Osteocyte (in vitro differentiated cells): ENCODE measurements around the gene TMEM95. TPM values are rescaled to one million over a fixed set of nuclear protein-coding genes. Genes with fewer than 3 reads are reported as not detected.

ENCODE experiments used
- DNase-seq: peaks from one replicate; pipeline ENCODE4 v3.0.0; 2021; ENCODE audit warnings: mixed read lengths; ENCODE audit not compliant: unreplicated experiment; ENCODE audit errors: extremely low spot score
- H3K27ac Mint-ChIP-seq: one replicate; pipeline ENCODE4 v1.8.0; 2021; ENCODE audit warnings: mild to moderate bottlenecking, mixed read lengths; ENCODE audit not compliant: unreplicated experiment
- H3K27me3 Mint-ChIP-seq: one replicate; pipeline ENCODE4 v1.8.0; 2021; ENCODE audit warnings: mixed read lengths; ENCODE audit not compliant: unreplicated experiment
- H3K36me3 Mint-ChIP-seq: one replicate; pipeline ENCODE4 v1.8.0; 2021; ENCODE audit warnings: mixed read lengths; ENCODE audit not compliant: unreplicated experiment
- H3K4me1 Mint-ChIP-seq: one replicate; pipeline ENCODE4 v1.8.0; 2021; ENCODE audit warnings: mixed read lengths; ENCODE audit not compliant: unreplicated experiment
- H3K4me3 Mint-ChIP-seq: one replicate; pipeline ENCODE4 v1.8.0; 2021; ENCODE audit warnings: mild to moderate bottlenecking, moderate library complexity, mixed read lengths; ENCODE audit not compliant: unreplicated experiment
- H3K9me3 Mint-ChIP-seq: one replicate; pipeline ENCODE4 v1.8.0; 2021; ENCODE audit warnings: mixed read lengths; ENCODE audit not compliant: unreplicated experiment
- CTCF ChIP-seq: fragments of 200-600 bp; sonication (generic); IDR thresholded peaks from 2 replicates; pipeline ENCODE4 v1.5.0; 2021; ENCODE audit warnings: antibody characterized with exemption, mild to moderate bottlenecking, moderate library complexity
- total RNA-seq: library from RNA; stranded (reverse); gene quantifications from 2 replicates; pipeline ENCODE4 v1.2.1, GENCODE V29; 2021

TMEM95 gene
- total RNA-seq, 1 donor from 2014 or later = not detected

GRCh38 chr17:7398612-7399011 lies 43.7 kb downstream of the TMEM95 start:
- no peaks in the 10 kb centered on the region for H3K27me3 Mint-ChIP-seq
- no peak overlapping the region for H3K4me3 Mint-ChIP-seq
- no peak for TF ChIP-seq CTCF
- no peaks in the 10 kb centered on the region for H3K36me3 Mint-ChIP-seq
- no peak for DNase-seq
- no peak overlapping the region for H3K27ac Mint-ChIP-seq
- H3K9me3 Mint-ChIP-seq = no peaks in the 10 kb centered on the region
- peaks cover 18% of the 10 kb centered on the region for H3K4me1 Mint-ChIP-seq

GRCh38 chr17:7403043-7403726 lies 48.2 kb downstream of the TMEM95 start:
- Mint-ChIP-seq H3K4me3 (peak overlapping the region; percentile 83), H3K9me3 (no peaks in the 10 kb centered on the region), H3K36me3 (no peaks in the 10 kb centered on the region), H3K27ac (peak overlapping the region; percentile 90), H3K4me1 (peaks cover 27% of the 10 kb centered on the region), H3K27me3 (no peaks in the 10 kb centered on the region)
- TF ChIP-seq CTCF = no peak
- no peak for DNase-seq

DNA sequence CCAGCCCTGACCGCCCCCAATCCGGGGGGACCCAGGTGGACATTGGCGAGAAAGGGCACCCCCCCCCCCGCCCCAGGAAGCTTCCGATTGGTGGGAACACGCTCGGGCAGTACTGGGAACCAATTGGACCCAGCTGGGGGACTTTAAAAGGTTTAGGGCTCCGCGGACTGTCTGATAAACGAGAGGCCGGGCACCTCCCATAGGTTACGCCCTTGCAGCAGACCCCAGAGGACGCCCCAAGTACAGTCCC lies 48.7 kb downstream of the TMEM95 start:
- H3K27ac Mint-ChIP-seq = peak overlapping the region; percentile 90
- no peak for DNase-seq
- H3K4me1 Mint-ChIP-seq = peaks cover 27% of the 10 kb centered on the region
- no peaks in the 10 kb centered on the region for H3K36me3 Mint-ChIP-seq
- H3K27me3 Mint-ChIP-seq = no peaks in the 10 kb centered on the region
- TF ChIP-seq CTCF = no peak
- H3K4me3 Mint-ChIP-seq = peak overlapping the region; percentile 83
- no peaks in the 10 kb centered on the region for H3K9me3 Mint-ChIP-seq

DNA sequence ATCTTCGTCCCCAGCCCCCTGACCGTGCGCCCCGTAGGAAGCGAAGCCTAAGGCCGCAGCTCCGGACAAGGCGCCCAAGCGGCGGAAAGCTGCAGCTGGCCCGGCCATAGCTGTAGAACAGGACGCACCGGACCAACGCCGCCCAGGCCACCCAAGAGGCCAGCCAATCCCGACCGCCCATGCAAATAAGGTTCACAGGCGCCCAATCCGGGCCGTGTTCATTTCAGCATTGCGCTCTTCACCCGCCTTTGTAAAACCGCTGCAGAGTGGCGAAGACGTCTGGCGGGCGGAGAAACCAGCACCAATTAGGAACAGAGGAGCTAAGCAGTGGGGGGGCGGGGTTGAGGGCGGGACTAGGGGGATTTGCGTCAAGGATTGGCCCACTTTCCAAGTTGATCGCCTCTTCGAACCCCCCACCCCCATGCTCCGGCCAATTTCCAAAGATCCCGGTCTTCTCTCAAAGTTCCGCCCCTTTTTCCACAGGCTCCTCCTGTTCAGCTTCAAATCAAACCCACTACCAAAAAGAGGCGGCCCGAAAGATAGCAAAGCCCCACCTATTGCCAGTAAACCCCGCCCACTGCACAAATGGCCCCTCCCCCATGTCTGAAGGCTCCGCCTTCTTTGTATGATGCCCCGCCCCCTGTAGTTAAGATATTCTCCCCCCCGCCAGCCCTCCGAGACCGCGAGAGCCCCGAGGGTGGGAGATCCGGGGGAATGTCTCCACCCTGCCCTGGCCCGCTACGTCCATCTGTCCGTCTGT lies 49.2 kb downstream of the TMEM95 start, which contains the start of gene TMEM256:
Gene TMEM256, minus strand, starts transcription at position 121 of the 760 bp plus-strand sequence. Its CDS starts 13 bp downstream, at position 108.
- no peaks in the 10 kb centered on the region for H3K9me3 Mint-ChIP-seq
- H3K27me3 Mint-ChIP-seq = no peaks in the 10 kb centered on the region
- DNase-seq = peak; percentile 99
- TF ChIP-seq CTCF = no peak
- H3K4me1 Mint-ChIP-seq = peaks cover 27% of the 10 kb centered on the region
- peak within 1 kb of the TSS; percentile 90 for H3K27ac Mint-ChIP-seq
- H3K36me3 Mint-ChIP-seq = peaks cover 2% of the 10 kb centered on the region
- H3K4me3 Mint-ChIP-seq = peak within 1 kb of the TSS; percentile 84

GRCh38 chr17:7404737-7405349 lies 49.9 kb downstream of the TMEM95 start:
- Mint-ChIP-seq H3K36me3 (peaks cover 9% of the 10 kb centered on the region), H3K9me3 (no peaks in the 10 kb centered on the region), H3K27me3 (no peaks in the 10 kb centered on the region), H3K4me3 (peak overlapping the region; percentile 84), H3K4me1 (peaks cover 25% of the 10 kb centered on the region), H3K27ac (peak overlapping the region; percentile 90)
- DNase-seq = no peak
- no peak for TF ChIP-seq CTCF
